Measurements from ENCODE around the gene PFN3. TPM values are rescaled to one million over a fixed set of nuclear protein-coding genes. Genes with fewer than 3 reads are reported as not detected.

PFN3 gene
- total and polyA plus RNA-seq, 2 of the 13 experiments (the other 11 are each of a cell fraction or from before 2014, with no cell fraction given) = not detected

DNA sequence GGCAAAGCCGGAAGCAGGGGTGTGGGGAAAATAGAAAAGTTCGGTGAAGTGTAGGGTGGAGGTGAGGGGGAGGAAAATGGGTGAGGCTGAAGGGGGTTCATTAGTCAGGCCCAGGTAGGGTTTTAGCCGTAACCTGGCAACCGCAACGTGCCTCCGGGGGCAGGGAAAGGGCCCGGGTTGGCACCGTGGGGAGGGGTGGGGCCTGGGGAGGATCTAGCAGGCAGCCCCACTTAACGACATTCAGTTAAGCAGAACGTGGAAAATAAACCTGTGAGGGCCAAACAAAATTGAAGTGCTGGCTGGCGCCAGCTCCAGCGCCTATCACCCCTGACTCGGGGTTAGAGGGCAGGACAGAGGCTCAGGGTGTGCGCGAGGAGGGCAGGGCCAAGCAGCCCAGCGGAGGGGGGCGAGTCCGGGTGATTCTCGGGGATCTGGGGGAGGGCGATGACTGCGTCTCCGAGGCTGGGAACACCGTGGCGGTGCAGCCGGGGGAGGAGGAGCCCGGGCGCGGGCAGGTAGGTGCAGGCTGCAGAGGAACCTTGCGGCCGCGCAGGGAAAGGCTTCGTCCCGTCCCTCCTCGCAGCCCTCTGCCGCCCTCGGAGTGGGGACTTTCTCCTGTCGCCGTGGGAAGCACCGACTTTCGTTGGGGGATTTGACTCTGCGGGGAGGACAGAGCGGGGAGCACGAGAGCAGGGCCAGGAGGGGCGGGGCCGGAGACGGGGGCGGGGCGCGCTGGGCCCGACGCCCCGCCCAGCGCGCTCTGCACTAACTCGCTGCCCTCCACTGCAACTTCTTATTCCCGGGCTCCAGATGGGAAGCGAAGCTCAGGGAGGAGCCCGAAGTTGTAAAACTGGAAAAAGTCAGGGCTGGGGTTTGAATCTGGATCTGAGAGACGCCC lies 37.6 kb downstream of the PFN3 start (continued):
- TF ChIP-seq, protein P1, sequence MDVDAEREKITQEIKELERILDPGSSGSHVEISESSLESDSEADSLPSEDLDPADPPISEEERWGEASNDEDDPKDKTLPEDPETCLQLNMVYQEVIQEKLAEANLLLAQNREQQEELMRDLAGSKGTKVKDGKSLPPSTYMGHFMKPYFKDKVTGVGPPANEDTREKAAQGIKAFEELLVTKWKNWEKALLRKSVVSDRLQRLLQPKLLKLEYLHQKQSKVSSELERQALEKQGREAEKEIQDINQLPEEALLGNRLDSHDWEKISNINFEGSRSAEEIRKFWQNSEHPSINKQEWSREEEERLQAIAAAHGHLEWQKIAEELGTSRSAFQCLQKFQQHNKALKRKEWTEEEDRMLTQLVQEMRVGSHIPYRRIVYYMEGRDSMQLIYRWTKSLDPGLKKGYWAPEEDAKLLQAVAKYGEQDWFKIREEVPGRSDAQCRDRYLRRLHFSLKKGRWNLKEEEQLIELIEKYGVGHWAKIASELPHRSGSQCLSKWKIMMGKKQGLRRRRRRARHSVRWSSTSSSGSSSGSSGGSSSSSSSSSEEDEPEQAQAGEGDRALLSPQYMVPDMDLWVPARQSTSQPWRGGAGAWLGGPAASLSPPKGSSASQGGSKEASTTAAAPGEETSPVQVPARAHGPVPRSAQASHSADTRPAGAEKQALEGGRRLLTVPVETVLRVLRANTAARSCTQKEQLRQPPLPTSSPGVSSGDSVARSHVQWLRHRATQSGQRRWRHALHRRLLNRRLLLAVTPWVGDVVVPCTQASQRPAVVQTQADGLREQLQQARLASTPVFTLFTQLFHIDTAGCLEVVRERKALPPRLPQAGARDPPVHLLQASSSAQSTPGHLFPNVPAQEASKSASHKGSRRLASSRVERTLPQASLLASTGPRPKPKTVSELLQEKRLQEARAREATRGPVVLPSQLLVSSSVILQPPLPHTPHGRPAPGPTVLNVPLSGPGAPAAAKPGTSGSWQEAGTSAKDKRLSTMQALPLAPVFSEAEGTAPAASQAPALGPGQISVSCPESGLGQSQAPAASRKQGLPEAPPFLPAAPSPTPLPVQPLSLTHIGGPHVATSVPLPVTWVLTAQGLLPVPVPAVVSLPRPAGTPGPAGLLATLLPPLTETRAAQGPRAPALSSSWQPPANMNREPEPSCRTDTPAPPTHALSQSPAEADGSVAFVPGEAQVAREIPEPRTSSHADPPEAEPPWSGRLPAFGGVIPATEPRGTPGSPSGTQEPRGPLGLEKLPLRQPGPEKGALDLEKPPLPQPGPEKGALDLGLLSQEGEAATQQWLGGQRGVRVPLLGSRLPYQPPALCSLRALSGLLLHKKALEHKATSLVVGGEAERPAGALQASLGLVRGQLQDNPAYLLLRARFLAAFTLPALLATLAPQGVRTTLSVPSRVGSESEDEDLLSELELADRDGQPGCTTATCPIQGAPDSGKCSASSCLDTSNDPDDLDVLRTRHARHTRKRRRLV (CRISPR knock-in tag; IDR thresholded peaks at IDR 0.05) = no peak
- TF ChIP-seq MAFK (conservative IDR thresholded peaks at IDR 0.05 in 1 of 2, IDR thresholded peaks at IDR 0.05 in 1 of 2; ENCODE audit: low read length in 2 of 2) (no peak), ZNF335 (CRISPR knock-in tag; IDR thresholded peaks at IDR 0.05) (0 out of 2 replicates have a peak, but pooled peaks have one; percentile 51), FOSL1 (CRISPR knock-in tag; IDR thresholded peaks at IDR 0.05; ENCODE audit: borderline replicate concordance) (no peak), ZNF572 (CRISPR knock-in tag; IDR thresholded peaks at IDR 0.05) (0 out of 2 replicates have a peak, but pooled peaks have one; percentile 31), ZNF337 (CRISPR knock-in tag; IDR thresholded peaks at IDR 0.05; ENCODE audit: borderline replicate concordance, low read depth) (no peak), RARA (CRISPR knock-in tag; IDR thresholded peaks at IDR 0.05) (no peak), ZFP36 (IDR thresholded peaks at IDR 0.05; ENCODE audit: borderline replicate concordance, low read depth, low read length, partially characterized antibody) (no peak), ZNF549 (CRISPR knock-in tag; IDR thresholded peaks at IDR 0.05) (no peak), FOXK2 (IDR thresholded peaks at IDR 0.05) (no peak)
- TF ChIP-seq, protein P2, sequence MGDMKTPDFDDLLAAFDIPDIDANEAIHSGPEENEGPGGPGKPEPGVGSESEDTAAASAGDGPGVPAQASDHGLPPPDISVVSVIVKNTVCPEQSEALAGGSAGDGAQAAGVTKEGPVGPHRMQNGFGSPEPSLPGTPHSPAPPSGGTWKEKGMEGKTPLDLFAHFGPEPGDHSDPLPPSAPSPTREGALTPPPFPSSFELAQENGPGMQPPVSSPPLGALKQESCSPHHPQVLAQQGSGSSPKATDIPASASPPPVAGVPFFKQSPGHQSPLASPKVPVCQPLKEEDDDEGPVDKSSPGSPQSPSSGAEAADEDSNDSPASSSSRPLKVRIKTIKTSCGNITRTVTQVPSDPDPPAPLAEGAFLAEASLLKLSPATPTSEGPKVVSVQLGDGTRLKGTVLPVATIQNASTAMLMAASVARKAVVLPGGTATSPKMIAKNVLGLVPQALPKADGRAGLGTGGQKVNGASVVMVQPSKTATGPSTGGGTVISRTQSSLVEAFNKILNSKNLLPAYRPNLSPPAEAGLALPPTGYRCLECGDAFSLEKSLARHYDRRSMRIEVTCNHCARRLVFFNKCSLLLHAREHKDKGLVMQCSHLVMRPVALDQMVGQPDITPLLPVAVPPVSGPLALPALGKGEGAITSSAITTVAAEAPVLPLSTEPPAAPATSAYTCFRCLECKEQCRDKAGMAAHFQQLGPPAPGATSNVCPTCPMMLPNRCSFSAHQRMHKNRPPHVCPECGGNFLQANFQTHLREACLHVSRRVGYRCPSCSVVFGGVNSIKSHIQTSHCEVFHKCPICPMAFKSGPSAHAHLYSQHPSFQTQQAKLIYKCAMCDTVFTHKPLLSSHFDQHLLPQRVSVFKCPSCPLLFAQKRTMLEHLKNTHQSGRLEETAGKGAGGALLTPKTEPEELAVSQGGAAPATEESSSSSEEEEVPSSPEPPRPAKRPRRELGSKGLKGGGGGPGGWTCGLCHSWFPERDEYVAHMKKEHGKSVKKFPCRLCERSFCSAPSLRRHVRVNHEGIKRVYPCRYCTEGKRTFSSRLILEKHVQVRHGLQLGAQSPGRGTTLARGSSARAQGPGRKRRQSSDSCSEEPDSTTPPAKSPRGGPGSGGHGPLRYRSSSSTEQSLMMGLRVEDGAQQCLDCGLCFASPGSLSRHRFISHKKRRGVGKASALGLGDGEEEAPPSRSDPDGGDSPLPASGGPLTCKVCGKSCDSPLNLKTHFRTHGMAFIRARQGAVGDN (CRISPR knock-in tag; IDR thresholded peaks at IDR 0.05) = peak; percentile 72
- TF ChIP-seq, protein P3, sequence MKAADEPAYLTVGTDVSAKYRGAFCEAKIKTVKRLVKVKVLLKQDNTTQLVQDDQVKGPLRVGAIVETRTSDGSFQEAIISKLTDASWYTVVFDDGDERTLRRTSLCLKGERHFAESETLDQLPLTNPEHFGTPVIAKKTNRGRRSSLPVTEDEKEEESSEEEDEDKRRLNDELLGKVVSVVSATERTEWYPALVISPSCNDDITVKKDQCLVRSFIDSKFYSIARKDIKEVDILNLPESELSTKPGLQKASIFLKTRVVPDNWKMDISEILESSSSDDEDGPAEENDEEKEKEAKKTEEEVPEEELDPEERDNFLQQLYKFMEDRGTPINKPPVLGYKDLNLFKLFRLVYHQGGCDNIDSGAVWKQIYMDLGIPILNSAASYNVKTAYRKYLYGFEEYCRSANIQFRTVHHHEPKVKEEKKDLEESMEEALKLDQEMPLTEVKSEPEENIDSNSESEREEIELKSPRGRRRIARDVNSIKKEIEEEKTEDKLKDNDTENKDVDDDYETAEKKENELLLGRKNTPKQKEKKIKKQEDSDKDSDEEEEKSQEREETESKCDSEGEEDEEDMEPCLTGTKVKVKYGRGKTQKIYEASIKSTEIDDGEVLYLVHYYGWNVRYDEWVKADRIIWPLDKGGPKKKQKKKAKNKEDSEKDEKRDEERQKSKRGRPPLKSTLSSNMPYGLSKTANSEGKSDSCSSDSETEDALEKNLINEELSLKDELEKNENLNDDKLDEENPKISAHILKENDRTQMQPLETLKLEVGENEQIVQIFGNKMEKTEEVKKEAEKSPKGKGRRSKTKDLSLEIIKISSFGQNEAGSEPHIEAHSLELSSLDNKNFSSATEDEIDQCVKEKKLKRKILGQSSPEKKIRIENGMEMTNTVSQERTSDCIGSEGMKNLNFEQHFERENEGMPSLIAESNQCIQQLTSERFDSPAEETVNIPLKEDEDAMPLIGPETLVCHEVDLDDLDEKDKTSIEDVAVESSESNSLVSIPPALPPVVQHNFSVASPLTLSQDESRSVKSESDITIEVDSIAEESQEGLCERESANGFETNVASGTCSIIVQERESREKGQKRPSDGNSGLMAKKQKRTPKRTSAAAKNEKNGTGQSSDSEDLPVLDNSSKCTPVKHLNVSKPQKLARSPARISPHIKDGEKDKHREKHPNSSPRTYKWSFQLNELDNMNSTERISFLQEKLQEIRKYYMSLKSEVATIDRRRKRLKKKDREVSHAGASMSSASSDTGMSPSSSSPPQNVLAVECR (CRISPR knock-in tag; IDR thresholded peaks at IDR 0.05; ENCODE audit: borderline replicate concordance) = peak; percentile 65; the same call in 1 of the 2 replicates
- TF ChIP-seq, protein P4, sequence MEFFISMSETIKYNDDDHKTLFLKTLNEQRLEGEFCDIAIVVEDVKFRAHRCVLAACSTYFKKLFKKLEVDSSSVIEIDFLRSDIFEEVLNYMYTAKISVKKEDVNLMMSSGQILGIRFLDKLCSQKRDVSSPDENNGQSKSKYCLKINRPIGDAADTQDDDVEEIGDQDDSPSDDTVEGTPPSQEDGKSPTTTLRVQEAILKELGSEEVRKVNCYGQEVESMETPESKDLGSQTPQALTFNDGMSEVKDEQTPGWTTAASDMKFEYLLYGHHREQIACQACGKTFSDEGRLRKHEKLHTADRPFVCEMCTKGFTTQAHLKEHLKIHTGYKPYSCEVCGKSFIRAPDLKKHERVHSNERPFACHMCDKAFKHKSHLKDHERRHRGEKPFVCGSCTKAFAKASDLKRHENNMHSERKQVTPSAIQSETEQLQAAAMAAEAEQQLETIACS (CRISPR knock-in tag; IDR thresholded peaks at IDR 0.05) = no peak

Data from HepG2 (cell line).